DMS53 treated with DMSO at 0.1 percent for 48 hours (cell line): ENCODE data around the gene ABCB11.
"Not testable (repeated sequence)": the region's sequence is repeated elsewhere in the genome, so short reads cannot be mapped to it uniquely, and the experiment has no call there.

Experiments used
- DNase-seq: peaks from one replicate; lab custom pipeline; 2025; ENCODE audit not compliant: unreplicated experiment; lab: John Stamatoyannopoulos, UW

Gene ABCB11

GRCh38 chr2:169031202-169031601 lies at the start of gene ABCB11:
TSS of gene ABCB11 (minus strand) at chr2:169031324. CDS start at chr2:169018125, 13,199 bp downstream.
- no peak for DNase-seq

GRCh38 chr2:169080250-169081069 lies 49.3 kb upstream of the ABCB11 start:
- peak; percentile 24 for DNase-seq

GRCh38 chr2:169077674-169078240 lies 46.6 kb upstream of the ABCB11 start:
- no peak for DNase-seq

- DNase-seq = no peak
Observed at GRCh38 chr2:169073963-169074751, 43.0 kb upstream of the ABCB11 start.

- no peak for DNase-seq
Observed at GRCh38 chr2:169073211-169073962, 42.3 kb upstream of the ABCB11 start.

- no peak for DNase-seq
Observed at GRCh38 chr2:169072163-169072925, 41.2 kb upstream of the ABCB11 start.

GRCh38 chr2:169071455-169071854 lies 40.3 kb upstream of the ABCB11 start:
- no peak for DNase-seq

GRCh38 chr2:169069833-169070232 lies 38.7 kb upstream of the ABCB11 start:
- DNase-seq = no peak

GRCh38 chr2:169069341-169069740 lies 38.2 kb upstream of the ABCB11 start, which contains the start of gene DHRS9:
TSS of gene DHRS9 (plus strand) at chr2:169069563. CDS start at chr2:169081582, 12,019 bp downstream.
- DNase-seq = no peak

GRCh38 chr2:169066897-169067296 lies 35.8 kb upstream of the ABCB11 start:
- DNase-seq = no peak

- no peak for DNase-seq
Observed at GRCh38 chr2:169065864-169066517, 34.9 kb upstream of the ABCB11 start.

GRCh38 chr2:169065422-169065821 lies 34.3 kb upstream of the ABCB11 start:
- peak; percentile 29 for DNase-seq

GRCh38 chr2:169064199-169064598 lies 33.1 kb upstream of the ABCB11 start:
- DNase-seq = not testable (repeated sequence)

- not testable (repeated sequence) for DNase-seq
Observed at GRCh38 chr2:169054575-169054974, 23.5 kb upstream of the ABCB11 start.

GRCh38 chr2:169050476-169051240 lies 19.5 kb upstream of the ABCB11 start:
- peak; percentile 29 for DNase-seq

GRCh38 chr2:169049142-169049541 lies 18.0 kb upstream of the ABCB11 start:
- DNase-seq = no peak

- DNase-seq = no peak
Observed at GRCh38 chr2:169047256-169048250, 16.4 kb upstream of the ABCB11 start.
